Measurements from ENCODE around the gene BCAR3.

The BCAR3 gene

GRCh38 chr1:93635614-93636543 lies 45.8 kb downstream of the BCAR3 start:
- DNase-seq: no peak

DNA sequence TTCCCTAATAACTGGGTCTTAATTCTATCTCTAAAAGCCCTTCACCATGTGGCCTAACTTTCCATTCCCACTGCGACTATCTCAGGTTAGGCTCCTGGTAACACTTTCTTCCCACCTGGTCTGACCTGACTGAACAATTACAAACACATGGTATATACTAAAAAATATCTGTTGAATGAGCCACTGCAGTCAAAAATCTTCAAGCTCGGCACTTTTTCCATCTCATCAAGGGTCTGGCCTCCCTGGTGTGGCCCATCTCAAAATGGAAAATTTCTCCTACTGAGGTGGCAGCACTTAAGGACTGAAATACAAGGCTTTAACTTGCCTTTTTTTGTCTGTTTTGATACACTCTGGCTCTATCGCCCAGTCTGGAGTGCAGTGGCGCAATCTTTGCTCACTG lies 48.3 kb downstream of the BCAR3 start:
- DNase-seq: no peak

- no peak for DNase-seq
These were observed 49.8 kb downstream of the BCAR3 start for GRCh38 chr1:93631626-93632365.

DNA sequence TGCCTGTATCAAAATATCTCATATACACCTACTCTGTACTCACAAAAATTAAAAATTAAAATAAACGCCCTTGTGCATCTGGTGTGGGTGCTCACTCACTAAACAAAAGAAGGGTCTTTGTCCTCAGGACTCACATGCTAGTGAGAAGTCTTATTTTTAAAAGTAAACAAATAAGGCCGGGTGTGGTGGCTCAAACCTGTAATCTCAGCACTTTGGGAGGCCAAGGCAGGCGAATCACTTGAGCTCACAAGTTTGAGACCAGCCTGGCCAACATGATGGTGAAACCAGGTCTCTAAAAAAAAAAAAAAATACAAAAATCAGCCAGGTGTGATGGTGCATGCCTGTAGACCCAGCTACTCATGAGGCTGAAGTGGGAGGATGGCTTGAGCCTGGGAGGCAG lies 51.5 kb downstream of the BCAR3 start:
- no peak for DNase-seq

DNA sequence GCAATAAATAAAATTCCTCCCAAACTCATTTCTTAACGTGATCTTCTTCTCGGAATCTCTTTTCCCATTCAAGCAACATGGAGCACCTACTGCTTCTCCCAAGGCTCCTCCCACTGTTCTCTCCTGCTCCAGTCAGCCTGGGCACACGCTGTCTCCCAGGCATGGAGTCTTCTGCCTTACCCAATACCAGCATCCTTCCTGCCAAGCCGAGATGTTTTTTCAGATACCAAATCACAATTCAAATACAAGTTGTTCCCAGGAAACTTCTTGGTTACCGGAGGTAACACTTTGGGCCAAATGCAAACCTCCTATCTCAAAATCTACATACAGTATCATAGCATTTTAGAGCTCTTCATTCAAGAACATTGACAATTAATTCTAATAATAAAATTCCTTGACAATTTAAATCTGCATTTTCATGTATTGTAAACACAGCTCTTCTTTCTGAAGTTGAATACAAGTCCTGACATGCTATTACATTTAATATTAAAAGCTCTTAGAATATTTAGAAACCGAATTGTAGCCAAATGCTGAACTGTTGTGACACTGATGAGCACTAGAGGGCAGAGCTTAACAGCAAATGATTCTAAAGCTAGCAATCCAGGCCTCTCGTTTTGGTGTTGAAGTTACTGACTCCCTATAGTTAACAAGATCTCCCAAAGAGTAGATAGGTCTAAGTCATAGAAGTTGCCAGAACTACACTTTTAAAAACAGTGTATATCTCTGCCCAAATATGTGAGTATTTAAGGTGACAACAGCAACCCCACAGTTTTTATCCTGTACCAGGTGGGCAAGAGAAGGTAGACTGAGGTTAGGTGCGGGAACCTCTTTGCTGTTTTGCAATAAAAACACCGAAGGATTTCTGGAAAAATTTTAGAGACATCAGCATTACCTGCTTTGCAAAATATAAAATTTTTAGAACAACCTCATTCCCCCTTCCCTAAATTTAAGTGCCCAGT lies 52.3 kb downstream of the BCAR3 start:
- DNase-seq: peak; percentile 31

GRCh38 chr1:93628681-93629080 lies 53.0 kb downstream of the BCAR3 start:
- no peak for DNase-seq

- no peak for DNase-seq
These were observed 55.9 kb downstream of the BCAR3 start for GRCh38 chr1:93625582-93626327.

GRCh38 chr1:93623875-93624274 lies 57.8 kb downstream of the BCAR3 start:
- no peak for DNase-seq

GRCh38 chr1:93623436-93623835 lies 58.2 kb downstream of the BCAR3 start:
- DNase-seq: no peak

DNA sequence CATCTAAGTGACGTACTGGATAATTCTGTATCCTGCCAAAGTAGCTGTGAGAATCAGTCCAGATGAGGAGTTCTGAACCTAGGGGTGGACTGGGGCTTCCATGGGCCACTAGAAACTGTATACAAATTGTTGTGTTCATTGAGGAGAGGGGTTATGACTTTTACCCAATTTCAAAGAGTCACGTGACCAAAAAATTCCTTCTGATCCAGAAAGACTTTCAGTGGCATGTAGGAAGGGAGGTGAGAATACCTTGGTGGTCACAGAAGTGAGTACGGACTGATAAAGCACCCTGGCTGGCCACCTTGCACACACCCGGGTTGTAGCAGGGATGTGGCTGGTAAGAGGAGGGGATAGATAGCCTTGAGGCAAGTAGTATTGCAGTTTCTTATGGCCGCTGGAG lies 60.4 kb downstream of the BCAR3 start:
- DNase-seq: no peak

- DNase-seq: no peak
These were observed 60.8 kb downstream of the BCAR3 start for GRCh38 chr1:93620841-93621210.

- no peak for DNase-seq
These were observed 61.3 kb downstream of the BCAR3 start for GRCh38 chr1:93620172-93620840.

DNA sequence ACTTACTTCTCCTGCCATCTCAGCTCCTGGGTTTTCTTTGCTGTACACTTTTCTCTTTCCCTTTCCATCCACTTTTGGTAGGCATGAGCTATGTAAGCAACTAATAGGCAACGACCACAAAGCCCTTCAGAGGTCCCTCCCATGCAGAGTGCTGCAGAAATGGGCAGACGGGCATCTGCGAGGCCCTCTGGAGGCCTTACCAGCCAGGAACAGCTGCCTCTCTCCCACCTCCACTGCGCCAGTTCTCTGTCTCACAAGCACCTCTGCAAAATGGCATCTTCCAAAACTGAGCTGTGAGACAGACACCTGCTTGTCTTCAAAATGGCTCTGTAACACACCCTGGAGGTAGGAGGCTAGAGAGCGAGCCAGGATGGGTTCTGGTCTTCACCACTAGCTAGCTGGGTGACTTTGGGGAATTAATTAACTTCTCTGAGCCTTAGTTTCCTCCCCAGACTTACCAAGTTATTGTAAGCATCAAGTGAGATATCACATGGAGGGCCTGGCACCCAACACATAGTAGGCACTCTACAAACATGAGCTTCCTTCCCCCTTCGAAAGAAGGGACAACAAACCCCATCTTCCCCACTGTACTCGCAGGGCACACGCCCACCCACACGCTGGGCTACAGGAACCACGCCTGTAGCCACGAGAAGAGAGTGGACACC lies 62.0 kb downstream of the BCAR3 start:
- no peak for DNase-seq

DNA sequence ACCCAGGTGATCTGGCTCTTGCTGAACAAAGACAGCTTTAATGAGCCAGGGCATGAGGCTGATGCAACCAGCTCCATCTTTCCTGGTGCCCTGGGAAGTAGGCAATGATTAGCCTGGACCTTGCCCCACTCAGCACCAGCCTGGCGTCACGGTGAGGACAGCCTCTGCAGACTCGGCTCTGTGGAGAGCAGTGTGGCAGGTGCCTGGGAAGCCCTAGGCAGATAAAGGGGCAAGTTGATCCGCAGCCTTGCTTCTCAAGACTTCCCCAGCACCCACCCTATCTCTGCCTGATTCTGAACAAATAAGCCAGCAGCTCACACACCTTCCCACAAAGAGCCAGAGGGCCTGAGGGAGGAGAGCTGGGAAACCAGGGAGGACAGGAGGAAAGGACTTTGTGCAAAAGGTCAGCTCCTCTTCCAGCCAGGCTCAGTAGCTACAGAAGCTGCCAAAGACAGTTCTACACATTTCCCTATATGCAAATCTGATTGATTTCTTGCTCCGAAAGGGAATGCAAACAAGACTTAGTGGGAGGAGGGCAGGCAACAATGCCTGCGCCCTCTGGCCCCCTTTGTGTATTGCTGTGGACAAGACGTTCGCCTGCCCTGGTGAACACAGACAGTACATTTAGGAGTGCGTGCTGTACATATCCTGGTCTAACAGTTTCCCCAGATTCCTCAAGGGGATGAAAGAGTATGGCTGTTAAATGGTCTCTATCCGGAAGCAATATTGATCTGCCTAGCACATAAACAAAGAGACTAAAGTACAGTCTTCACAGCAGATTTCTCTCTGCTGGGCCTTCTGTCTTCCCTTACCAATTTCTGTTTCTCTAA lies 63.8 kb downstream of the BCAR3 start:
- no peak for DNase-seq

DNA sequence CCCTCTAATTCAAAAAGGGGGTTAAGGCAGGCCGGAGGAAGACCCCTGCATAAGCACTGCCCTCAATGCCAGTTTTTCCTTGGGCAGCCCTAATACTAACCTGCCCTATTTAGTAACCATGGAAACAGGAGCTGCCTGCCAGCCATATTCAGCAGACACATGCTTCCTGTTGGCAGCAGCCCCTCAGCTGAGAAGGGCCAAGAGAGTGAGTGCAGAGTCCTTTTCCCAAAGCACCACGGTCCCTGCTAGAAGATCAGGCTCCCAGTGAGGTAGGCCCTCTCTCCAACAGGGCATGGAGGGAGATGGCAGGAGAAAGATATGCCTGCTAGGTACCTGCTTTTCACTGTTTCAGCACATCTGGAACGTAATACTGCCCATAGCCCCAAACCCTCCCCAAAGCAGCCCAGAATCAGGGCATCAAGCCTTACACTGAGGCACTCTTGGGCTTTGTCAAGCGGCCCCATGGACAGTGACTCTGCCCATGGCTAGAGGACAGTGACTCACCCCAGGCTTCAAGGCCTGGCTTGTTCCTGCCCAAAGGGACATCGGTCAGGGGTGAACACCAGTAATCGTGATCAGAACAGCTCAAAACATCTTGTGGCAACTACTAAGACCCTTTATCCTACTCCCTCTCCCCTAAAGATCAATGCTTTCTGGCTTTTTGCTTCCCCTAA lies 64.5 kb downstream of the BCAR3 start:
- DNase-seq: no peak

DNA sequence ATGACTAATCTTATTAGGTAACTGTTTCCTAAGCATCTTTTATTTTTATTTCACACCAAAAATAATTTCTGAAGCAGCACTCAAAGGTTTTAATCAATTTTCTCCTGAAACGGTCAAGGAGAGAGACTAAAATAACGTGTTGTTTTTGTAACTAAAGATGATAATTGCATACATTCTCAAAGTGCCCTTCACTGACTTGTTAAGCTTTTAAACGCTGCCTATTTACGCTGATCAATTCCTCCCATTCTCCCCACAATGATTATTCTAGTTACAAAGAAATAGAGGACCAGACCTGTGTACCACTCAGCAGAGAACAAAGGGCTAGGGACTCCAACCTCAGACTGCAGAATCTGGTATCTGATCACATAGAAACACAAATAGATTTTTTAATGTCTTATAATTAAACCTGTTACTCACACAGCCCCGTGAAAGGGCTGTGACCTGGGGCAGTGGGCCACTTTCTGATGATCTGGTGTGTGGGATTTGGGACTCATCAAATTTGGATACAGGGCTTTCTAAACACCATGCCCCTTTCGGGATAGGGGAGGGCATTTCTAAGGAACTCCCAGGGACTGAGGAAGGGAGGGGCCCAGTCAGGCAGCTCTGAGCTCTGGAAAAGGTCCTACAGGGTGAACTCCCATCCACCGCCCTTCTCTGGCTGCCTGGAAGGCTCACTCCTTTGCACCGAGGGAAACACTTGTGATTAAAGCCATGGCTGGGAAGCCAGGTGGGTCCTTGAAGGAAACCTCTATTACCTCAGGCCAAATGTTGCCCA lies 65.2 kb downstream of the BCAR3 start:
- DNase-seq: no peak

GRCh38 chr1:93615582-93616150 lies 66.0 kb downstream of the BCAR3 start:
- no peak for DNase-seq

DNA sequence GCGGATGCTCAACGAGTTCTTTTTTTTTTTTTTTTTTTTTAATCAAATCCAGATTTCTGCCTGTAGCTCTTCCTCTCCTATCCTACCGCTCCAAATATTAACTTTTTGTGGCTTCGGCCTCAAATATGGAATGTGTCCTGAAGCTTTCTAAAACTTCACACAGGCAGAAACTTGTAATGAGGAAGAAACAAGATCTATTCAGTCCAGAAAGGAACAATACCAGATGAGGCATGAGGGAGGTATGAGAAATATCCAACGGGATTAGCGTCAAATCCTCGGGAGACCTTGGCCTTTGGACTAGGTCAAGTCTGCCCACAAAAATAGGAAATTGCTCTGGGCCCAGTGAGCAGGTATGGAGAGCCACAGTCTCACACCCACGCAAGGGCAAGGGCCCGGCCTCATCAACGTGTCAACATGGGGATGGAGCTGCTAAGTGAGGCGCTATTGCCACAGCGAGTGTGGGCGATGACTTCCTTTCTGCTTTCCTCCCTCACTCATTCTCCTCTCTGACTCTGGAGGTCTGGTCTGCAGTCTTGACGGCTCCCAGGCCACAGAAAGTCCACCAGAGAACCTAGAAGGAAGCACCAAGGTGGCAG lies 66.6 kb downstream of the BCAR3 start:
- no peak for DNase-seq

Data from activated gamma-delta T cell treated with Interleukin-2 at 50 U/mL for 16 hours (primary cell).